HCT116 (cell line): ENCODE data around the gene TARS3.

Source experiments
- CEBPB ChIP-seq: IDR thresholded peaks from 2 replicates; pipeline ENCODE4 v1.6.1; 2012; ENCODE audit warnings: low read depth
- CTCF ChIP-seq, 3 experiments: fragments of 200-600 bp in 1 of 3; sonication (generic) in 1 of 3; IDR thresholded peaks in 2 of 3; conservative IDR thresholded peaks in 1 of 3; 2 replicates each; pipeline ENCODE4 v1.5.1; 2012 to 2017; ENCODE audit warnings: low read depth in 2 of 3, low read length in 2 of 3, antibody characterized with exemption in 1 of 3, borderline replicate concordance in 1 of 3, control low read depth in 1 of 3, mild to moderate bottlenecking in 1 of 3, mixed read lengths in 1 of 3, mixed run types in 1 of 3, moderate library complexity in 1 of 3; ENCODE audit not compliant: insufficient read depth in 1 of 3
- EZH2 ChIP-seq: fragments of 200-600 bp; sonication (generic); IDR thresholded peaks from 2 replicates; pipeline ENCODE4 v1.6.1; 2017; ENCODE audit warnings: antibody characterized with exemption, mixed run types
- EZH2phosphoT487 ChIP-seq: fragments of 200-600 bp; IDR thresholded peaks from 2 replicates; pipeline ENCODE4 v1.6.1; 2018; ENCODE audit warnings: antibody characterized with exemption, borderline replicate concordance
- JUND ChIP-seq: IDR thresholded peaks from 2 replicates; pipeline ENCODE4 v1.6.1; 2012
- POLR2A ChIP-seq: IDR thresholded peaks from 2 replicates; pipeline ENCODE4 v1.7.0; 2011; ENCODE audit warnings: borderline replicate concordance; ENCODE audit not compliant: insufficient read depth, insufficient read length; ENCODE audit errors: extremely low read depth
- POLR2AphosphoS5 ChIP-seq: IDR thresholded peaks from 2 replicates; pipeline ENCODE4 v1.6.1; 2011; ENCODE audit warnings: mild to moderate bottlenecking, low read depth, low read length, moderate library complexity
- SP1 ChIP-seq: IDR thresholded peaks from 2 replicates; pipeline ENCODE4 v1.6.1; 2012; ENCODE audit warnings: low read depth
- YY1 ChIP-seq: IDR thresholded peaks from 2 replicates; pipeline ENCODE4 v1.6.1; 2011; ENCODE audit warnings: low read length, low read depth, moderate library complexity, mild to moderate bottlenecking; ENCODE audit not compliant: insufficient replicate concordance; ENCODE audit errors: extremely low read depth

- TF ChIP-seq SP1 (no peak), CTCF (IDR thresholded peaks at IDR 0.05 in 2 of 3, conservative IDR thresholded peaks at IDR 0.05 in 1 of 3; ENCODE audit: borderline replicate concordance in 1 of 3, insufficient read depth in 1 of 3, low read depth in 2 of 3, low read length in 2 of 3) (no peak), YY1 (no peak), CEBPB (no peak), POLR2A (no peak), EZH2 (no peak), POLR2AphosphoS5 (no peak), JUND (no peak), EZH2phosphoT487 (no peak)
Measured at GRCh38 chr15:101647251-101647650, 77.0 kb downstream of the TARS3 start.
